H54 (cell line): Measurements from ENCODE around the gene LGALS14.

Experiments
- DNase-seq: peaks from one replicate; pipeline ENCODE4 v3.0.0; 2011; ENCODE audit warnings: low spot score, mixed read lengths; ENCODE audit not compliant: insufficient read length
- FAIRE-seq: peaks from 3 replicates; lab custom pipeline; 2011; peaks lifted over from hg19 to GRCh38; lab: Jason Lieb, UNC
- POLR2A ChIP-seq: IDR thresholded peaks from 2 replicates; pipeline ENCODE4 v1.6.1; 2011; ENCODE audit warnings: low read depth, mild to moderate bottlenecking, low read length

Gene LGALS14

DNA sequence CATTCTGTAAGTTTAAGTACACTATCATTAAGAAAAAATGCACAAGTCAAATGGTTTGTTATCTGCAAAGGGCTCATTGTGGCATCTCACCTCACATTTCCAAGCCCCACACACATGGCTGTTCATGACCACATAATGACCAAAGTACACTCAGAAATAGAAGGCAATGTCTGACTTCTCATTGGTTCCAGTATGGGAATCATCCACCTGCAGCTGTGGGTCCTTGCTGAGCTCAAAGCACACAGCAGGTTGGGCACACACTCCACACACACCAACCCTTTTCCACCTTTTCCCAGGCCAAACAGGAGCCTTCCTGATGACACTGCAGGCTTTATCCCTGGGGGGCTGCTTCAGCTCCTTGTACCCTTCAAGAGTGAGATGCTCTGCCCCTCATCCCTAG is 21.7 kb downstream of the LGALS14 start:
- no peak for DNase-seq
- no peak for TF ChIP-seq POLR2A

DNA sequence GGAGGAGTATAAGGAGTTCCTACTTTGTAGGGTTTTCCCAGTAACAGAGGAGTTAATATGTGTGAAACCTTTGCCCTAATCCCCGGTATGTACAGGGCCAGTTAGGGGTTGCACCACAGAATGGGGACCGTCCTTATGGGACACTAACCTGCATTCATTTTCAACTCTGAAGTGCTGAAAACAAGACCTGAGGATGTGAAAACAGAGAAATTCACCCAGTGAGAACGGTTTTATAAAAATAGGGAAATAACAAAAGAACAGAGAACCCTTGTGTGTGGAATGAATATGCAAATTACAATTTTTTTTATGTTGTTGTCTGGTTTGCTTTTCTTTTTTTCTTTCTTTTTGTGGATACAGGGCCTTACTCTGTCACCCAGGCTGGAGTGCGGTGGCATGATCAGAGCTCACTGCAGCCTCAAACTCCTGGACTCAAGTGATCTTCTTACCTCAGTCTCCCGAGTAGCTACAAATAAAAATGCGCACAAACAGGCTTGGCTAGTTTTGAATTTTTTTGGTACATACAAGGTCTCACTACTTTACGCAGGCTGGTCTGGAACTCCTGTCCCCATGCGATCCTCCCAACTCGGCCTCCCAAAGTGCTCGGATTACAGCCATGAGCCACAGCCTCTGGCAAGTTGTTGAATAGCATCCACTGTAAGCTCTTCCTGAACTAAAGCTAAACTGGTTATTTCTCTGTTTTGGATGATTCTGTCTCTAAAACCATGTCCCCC is 23.0 kb downstream of the LGALS14 start:
- FAIRE-seq, result no peak
- no peak for DNase-seq
- TF ChIP-seq POLR2A, result no peak

More for the DNA sequence above, 21.7 kb downstream of the LGALS14 start:
- FAIRE-seq, result no peak

DNA sequence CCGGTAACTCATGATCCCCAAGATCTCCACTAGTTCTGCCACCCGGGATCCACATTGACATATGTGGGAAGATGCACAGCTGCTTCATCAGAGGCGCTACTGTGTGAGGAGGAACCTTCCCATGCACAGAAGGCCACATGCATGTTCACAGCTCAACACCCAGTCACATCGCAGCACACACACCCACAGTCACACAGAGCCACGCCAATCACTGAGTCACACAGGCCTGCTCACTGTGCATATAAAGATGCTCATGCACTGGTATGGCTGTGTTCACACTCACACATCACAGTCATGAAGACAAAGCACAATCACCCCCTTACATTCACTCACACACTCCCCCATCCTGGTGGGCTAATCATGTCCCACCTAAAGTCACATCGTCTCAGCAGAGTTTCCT is 23.8 kb downstream of the LGALS14 start:
- no peak for FAIRE-seq
- no peak for DNase-seq
- no peak for TF ChIP-seq POLR2A

DNA sequence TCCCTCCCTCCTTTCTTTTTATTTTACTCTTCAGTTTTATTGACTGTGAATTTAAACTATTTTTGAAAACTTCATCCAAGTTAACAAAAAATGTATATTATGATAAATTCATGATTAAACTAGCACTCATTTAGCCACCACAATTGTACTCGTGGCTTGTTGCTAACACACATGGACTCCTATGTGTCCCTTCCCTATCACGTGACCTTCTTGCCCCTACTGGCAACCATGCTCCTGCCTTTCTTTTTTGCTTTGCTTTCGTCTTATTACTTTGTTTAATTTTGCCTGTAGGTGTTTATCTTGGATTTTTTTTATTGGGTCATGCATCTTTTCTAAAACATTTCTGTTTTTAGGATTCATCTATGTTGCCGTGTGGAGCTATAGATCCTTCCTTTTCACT is 25.3 kb downstream of the LGALS14 start:
- TF ChIP-seq POLR2A, result no peak
- FAIRE-seq (no peak), DNase-seq (no peak)

DNA sequence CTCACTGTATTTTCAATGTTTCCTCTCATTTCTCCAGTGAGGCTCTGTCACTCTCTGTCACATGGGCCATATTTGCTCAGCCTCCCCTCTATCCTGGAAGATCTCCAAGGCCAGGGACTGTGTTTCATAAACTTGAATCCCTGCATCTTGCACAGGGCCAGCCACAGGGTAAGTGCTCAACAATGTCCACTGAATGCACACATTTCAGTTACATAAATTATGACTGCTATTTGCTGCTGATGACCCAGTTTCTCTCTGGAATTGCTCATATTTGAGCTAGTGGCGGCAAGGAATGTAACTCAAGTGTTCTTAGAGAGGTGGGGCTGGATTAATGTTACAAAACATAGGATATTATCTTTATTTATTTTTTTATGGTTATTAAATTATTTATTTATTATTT is 27.4 kb downstream of the LGALS14 start:
- TF ChIP-seq POLR2A, result no peak
- DNase-seq (no peak), FAIRE-seq (no peak)

DNA sequence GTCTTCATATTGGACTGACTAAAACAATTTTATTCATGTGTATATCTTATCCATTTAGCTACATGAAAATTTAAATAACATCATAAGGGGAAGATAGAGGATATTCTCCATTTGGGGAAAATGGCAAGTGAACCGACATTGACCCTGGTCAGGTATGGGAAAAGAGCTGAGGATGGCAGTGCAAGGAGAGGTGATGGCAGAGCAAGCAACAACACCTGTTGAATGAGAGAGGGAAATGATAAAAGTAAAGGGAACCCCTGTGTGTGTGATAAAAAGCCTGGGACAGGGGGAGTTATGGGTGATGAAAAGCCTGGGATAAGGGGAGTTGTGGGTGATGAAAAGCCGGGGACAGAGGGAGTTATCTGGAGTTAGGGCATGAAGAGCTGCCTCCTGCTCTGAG is 29.6 kb downstream of the LGALS14 start:
- no peak for TF ChIP-seq POLR2A
- DNase-seq (no peak), FAIRE-seq (no peak)

DNA sequence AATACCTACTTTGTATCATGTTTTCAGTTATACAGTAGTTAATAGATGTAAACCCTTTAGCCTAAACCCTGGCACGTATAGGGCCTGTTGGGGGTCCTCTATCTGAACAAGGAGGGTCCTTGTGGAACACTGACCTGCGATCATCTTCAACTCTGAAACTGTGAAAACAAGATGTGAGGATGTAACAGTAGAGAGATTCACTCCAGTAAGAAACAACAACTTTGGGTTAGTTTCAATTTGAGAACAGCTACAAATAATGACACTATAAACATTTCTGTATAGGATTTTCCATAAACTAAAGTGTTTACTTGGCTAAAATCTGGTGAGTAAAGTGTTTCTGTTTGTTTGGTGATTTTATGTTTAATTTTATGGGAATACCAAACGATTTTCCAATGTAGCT is 31.4 kb downstream of the LGALS14 start:
- no peak for TF ChIP-seq POLR2A
- DNase-seq (no peak), FAIRE-seq (no peak)

DNA sequence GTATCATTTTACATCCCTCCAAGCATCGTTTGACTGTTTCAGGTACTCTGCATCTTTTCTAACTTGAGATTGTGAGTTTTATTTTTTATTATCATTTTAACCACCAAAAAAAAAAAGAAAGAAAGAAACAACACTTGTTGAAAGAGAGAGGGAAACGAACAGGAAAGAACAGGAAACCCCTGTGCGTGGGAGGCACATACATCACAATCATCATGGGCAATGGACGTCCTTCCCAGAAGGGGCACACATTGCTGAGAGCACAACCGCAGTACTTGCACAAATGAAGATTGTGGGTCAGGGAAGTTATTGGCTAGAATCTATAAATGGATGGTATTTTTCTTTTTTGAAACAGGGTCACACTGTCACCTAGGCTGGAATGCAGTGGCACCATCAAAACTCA is 31.8 kb downstream of the LGALS14 start:
- TF ChIP-seq POLR2A, result no peak
- FAIRE-seq, result no peak
- DNase-seq, result no peak

DNA sequence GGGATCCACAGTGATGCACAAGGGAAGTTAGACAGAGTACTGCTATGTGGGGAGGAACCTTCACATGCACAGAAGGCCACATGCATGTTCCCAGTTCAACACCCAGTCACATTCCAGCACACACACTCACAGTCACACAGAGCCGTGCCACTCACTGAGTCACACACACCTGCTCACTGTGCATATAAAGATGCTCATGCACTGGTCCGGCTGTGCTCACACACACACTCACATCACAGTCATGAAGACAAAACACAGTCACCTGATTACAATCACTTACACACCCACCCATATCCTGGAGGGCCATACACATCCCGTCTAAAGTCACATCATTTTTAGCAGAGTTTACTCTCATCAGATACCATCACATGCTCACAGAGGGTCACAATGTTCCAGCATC is 33.1 kb downstream of the LGALS14 start:
- TF ChIP-seq POLR2A, result no peak
- DNase-seq (no peak), FAIRE-seq (no peak)

DNA sequence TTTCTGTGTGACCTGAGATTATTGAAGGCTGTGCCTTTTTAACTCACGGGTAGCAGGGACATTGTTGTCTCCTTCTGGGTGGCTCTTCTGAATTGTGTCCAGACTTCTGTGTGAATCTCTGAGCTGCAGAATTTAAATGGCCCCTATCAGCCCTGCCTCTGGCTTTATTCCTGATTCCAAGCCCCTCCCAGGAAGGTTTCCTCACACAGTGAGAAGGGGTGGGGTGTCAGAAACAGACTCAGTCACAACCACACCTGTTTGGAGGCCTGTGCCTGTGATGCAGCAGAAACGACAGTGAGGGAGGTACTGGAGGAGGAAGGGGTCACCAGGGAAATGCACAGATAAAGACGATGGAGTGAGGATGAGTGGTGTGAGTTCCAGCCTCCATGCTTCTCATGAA is 33.6 kb downstream of the LGALS14 start, which contains the start of gene CLC:
Gene CLC (minus strand): TSS at position 139 of the 400 bp plus-strand sequence. CDS start 77 bp downstream, at position 62.
- TF ChIP-seq POLR2A, result no peak
- FAIRE-seq (no peak), DNase-seq (no peak)

DNA sequence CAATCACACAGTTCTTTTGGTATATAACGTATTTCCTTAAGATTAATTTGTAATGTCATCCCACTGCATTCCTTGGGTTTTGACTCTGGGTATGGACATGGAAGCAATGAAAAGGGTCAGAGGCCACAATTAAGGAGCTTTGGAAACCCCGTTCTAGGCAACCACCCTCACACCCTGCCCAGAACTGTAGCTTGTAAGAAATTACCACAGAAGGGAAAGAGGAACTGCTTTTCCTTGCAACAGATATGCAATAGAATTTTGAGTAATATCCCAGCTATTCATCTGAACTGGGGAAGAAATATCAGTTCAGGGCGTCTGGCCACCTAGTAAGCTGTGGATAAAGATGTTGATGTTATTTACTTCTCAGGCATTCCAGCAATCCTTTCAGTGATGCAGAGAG is 34.5 kb downstream of the LGALS14 start:
- FAIRE-seq (no peak), DNase-seq (no peak)
- TF ChIP-seq POLR2A, result no peak

DNA sequence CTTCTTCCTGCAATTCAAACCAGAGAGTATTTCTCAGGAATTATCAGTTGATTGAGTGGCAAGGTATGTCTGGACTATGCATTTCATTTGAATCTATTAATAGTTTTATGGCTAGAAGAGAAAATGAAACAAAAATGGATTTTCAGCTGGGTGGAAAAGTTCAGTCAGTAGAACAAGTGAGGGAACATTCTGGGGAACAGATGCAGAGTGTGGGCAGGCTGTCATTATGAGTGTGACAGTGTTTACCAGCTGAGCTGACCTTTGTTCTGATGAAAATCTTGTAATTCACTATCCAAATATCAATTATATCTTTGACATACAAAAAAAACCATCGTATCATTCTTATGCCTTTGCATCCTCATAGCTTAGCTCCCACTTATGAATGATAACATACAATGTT is 36.1 kb downstream of the LGALS14 start:
- TF ChIP-seq POLR2A, result no peak
- DNase-seq (no peak), FAIRE-seq (no peak)

DNA sequence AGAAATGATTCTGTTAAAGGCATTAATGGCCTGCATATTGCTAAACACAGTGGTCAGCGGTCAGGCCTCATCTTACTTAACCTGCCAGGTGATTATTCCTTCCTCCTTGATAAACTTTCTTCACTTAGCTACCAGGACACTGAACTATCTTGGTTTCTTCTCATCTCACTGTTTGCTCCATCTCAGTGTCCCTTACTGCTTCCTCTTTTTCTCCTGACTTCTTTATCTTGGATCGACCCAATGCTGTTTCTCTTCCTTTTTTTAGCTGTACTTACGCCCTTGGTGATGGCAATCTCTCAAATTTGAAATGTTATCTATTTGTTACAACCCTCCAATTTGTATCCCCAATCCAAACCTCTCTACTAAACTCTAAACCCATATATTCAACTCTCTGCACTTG is 41.4 kb downstream of the LGALS14 start:
- DNase-seq, result no peak
- no peak for TF ChIP-seq POLR2A
- FAIRE-seq, result no peak

DNA sequence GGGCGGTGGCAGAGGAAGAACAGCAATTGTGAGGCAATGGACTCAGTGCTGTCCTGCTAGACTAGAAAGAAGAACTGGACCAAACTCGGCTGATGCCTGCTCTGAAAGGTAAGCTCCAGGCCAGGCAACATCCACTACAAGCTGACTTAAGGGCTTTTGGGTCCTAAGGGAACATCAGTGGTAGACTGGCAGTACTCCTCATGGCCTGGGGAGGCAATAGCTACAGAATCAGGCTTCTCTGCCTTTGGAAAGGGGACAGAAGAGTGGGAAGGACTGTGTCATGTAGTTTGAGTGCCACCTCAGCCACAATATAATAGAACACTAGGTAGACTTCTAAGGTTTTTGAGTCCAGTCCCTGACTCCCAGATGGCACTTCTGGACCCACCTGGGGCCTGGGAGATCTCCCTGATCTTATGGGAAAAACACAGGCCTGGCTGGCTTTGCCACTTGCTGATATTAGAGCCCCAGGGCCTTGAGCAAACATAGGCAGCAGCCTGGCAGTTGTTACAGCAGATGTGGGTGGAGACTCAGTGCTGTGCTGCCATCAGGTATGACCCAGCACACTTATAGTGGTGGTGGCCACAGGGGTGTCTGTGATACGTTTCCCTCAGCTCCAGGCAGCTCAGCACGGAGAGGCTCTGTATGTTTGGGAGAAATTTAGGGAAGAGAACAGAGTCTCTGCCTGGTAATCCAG is 42.7 kb downstream of the LGALS14 start:
- no peak for TF ChIP-seq POLR2A
- FAIRE-seq, result no peak
- DNase-seq, result no peak

DNA sequence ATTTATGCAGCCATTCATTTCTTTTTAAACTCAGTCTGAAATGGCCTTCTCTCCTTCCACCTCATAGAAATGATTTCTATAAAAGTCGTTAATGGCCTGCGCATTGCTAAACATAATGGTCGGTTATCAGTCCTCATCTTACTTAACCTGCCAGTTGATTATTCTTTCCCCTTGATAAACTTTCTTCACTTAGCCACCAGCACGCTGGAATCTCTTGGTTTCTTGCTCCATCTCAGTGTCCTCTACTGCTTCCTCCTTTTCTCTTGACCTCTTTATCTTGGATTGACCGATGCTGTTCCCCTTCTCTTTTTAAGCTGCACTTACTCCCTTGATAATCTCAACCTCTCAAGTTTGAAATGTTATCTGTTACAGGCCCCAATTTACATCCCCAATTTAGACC is 45.7 kb downstream of the LGALS14 start:
- FAIRE-seq (no peak), DNase-seq (no peak)
- TF ChIP-seq POLR2A, result no peak
